TTC549 (cell line): ENCODE measurements around the gene NSD1.
"Not testable (repeated sequence)": the region's sequence is repeated elsewhere in the genome, so short reads cannot be mapped to it uniquely, and the experiment has no call there.

Experiments
- FAIRE-seq: peaks from 2 replicates; lab custom pipeline; 2012; peaks lifted over from hg19 to GRCh38; lab: Jason Lieb, UNC

Gene NSD1

DNA sequence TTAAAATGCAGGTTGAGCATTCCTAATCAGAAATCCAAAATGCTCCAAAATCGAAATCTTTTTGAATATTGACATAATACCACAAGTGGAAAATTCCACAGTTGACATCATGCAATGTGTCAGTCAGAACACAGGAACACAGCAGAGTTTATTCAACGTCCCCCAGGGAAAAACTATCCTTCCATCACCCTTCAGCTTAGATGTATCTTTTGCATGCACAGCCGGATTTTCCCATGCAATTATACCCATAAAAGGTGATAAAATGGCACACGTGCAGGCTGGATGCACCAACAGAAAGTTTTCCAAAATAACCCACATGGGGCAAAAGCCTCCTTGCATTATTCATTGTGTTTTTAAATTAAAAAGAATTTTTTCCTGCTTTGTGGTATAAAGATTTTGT, 98.8 kb downstream of the NSD1 start:
- no peak for FAIRE-seq

DNA sequence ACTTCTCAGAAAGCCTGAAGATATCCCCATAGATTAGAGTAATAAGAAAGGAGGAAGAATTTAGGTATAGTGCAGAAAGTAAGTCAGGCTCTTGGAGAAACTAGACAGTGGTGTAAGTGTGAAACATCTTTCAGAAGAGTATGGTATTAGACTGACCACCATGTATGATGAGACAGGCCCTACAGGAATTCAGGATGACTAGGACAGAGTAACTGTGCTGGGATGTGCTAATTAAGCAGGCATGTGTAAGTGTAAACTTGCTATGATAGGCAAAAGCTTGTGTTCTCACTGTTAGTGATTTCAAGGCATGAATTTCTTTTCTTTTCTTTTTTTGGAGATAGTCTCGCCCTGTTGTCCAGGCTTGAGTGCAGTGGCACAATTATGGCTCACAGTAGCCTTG, 99.2 kb downstream of the NSD1 start:
- FAIRE-seq, result no peak

DNA sequence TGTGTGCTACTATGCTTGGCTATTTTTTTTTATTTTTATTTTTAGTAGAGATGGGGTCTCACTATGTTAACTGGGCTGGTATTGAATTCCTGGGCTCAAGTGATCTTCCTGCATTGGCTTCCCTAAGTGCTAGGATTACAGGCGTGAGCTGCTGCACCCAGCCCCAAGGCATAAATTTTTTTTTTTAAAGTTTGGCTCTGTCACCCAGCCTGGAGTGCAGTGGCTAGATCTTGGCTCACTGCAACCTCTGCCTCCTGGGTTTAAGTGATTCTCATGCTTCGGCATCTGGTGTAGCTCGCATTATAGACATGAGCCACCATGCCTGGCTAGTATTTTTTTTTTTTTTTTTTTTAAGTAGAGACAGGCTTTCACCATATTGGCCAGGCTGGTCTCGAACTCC, 99.6 kb downstream of the NSD1 start:
- no peak for FAIRE-seq

DNA sequence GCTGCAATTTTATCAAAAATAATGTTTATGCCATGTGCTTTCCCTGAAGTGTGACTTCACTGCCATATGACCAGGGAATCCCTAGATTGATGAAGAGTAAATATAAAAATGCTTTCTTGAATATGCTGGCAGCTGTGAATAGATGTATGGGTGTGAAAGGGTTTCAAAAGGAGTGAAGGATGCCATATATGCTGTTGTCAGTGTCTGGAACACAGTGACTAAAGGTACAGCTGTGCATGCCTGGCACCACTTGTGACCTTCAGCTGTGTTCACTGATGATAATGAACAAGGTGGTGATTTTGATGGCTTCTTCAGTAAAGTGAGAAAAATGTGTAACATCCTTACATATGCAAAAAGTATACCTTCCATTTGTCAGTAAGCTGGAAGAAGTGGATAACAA, 100.2 kb downstream of the NSD1 start:
- no peak for FAIRE-seq

DNA sequence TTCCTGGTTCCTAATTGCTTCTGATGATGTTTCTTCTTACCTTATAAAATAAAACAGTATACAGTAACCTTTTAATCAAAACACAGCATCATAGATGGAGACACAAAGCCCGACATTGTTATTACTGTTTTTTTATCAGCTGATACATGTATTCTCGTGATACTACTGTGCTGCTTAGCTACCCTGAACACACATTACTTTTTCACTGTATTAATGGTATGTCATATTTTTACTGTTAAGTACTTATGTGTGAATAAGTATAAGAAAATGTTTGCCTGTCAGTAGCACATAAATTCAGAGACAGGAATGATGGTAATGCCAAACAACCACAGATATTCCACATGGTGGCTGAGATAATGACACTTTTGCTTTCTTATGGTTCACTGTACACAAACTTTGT, 101.3 kb downstream of the NSD1 start:
- FAIRE-seq, result no peak

DNA sequence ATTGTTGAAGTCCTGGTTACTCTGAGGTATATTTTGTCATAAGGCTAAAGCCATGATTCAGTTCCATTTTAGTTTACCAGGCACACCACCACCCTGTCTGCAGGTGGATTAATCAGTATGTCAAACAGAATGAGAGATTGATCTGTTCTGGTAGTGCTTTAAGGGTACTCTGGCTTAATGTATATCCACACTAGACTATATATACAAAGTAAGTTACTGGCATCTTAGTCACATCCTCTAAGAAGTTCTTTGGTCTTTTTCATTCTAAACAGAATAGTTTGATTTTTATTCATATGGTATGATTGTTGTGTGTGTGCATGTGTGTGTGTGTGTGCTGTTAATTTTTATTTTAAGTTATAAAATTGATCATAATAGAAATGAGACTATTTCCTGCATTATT, 108.2 kb downstream of the NSD1 start:
- FAIRE-seq, result no peak

DNA sequence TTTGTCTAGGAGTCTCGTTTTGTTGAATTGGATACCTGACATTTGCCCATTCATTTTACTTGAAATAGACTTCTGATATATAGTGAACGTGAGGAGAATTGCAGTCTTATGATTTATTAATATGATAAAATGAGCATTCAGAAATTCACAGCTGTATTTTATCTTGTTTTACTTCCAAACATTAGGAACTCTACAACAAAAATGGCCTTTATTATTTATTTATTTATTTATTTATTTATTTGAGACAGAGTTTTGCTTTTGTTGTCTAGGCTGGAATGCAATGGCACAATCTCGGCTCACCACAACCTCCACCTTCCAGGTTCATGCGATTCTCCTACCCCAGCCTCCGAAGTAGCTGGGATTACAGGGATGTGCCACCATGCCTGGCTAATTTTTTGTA, 108.7 kb downstream of the NSD1 start:
- FAIRE-seq, result no peak

DNA sequence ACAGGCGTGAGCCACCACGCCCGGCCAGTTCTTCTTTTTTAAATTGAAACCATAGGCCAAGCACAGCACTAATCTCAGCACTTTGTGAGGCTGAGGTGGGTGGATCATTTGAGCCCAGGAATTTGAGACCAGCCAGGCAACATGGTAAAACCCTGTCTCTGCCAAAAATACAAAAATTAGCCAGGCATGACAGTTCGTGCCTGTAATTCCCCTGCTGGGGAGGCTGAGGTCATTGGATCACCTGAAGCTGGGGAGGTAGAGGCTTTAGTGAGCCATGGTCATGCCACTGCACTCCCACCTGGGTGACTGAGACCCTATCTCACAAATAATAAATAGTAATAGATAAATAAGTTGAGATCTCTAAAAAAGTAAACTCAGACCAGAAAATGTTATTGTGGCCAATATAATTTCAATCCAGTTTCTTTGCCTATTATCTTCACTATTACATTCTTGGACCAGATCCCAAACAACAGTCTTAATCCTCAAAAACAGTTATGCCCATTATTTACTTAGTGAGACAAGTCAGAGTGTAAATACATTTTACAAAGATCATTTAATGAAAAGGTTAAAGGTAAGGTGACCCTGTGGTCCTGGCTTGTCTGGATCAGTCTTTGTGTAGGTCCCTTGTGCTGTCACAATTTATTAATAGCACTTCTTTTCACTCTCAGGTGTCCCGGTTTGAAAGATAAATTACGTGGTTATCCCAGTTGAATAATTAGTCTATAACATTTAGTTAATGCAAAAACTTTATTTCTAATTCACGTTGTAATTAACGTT, 116.4 kb downstream of the NSD1 start:
- FAIRE-seq, result no peak

DNA sequence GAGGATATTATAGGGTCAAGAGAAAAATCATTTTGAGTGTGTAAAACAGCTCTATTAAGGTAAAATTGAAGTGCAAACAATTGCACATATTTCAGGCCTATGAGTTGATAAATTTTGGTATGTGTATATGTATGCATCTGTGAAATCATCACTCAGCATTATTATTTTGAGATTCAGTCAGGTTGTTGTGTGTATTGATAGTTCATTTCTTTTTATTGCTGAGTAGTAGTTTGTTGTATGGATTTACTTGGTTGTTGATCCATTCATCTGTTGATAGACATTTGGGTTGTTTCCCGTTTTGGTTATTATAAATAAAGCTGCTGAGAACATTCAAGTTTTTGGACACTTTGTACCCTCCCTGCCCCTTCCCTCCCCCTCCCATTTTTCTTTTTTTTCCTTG, 119.7 kb downstream of the NSD1 start:
- FAIRE-seq, result no peak

DNA sequence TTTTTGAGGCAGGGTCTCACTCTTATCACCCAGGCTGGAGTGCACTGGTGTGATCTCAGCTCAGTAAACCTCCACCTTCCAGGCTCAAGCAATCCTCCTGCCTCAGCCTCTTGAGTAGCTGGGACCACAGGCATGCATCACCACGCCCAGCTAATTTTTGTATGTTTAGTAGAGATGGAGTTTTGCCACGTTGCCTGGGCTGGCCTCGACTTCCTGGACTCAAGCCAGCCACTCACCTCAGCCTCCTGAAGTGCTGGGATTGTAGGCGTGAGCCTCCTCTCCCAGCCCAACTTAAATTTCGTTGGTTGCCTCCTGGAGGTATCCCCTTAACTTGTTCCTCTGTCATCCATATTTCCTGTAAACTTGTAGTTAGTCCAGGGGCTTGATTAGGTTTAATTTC, 122.7 kb downstream of the NSD1 start:
- no peak for FAIRE-seq

DNA sequence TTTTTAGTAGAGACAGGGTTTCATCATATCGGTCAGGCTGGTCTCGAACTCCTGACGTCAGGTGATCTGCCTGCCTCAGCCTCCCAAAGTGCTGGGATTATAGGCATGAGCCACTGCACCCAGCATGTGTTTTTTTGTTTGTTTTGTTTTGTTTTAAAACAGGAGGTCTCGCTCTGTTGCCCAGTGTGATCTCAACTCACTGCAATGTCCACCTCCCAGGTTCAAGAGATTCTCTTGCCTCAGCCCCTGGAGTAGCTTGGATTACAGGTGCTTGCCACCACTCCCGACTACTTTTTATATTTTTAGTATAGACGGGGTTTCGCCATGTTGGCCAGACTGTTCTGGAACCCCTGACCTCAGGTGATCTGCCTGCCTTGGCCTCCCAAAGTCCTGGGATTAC, 125.1 kb downstream of the NSD1 start:
- FAIRE-seq, result not testable (repeated sequence)

DNA sequence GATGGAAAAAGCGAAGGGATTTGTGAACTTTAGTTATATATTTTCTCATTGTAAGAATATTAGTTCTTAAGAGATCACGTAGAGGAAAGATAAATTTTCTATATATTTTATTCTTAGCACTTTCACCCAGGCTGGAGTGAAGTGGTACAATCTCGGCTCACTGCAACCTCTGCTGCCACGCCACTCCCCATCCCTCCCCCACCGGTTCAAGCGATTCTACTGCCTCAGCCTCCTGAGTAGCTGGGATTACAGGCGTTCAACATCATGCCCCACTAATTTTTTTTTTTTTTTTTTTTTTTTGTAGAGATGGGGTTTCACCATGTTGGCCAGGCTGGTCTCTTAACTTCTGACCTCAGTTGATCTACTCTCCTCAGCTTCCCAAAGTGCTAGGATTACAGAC, 127.4 kb downstream of the NSD1 start:
- FAIRE-seq, result no peak

DNA sequence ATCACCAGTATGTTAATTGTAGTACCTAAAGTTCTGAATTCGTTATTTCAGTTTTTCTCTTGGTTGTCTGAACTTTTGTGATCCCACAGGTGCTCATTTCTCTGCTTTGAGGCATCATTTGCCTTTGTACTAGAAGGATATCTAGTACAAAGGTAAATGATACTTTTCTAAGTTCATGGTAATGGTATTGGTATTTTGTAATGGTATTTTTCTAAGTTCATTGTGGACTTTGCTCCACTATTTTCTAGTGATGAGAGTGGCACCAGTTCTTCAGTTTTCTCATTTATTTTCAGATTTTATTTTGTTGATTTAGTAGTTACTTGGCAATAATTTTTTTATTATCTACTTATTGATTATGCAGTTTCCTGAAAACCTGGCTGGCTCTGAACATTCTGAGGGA, 127.9 kb downstream of the NSD1 start:
- FAIRE-seq, result no peak

DNA sequence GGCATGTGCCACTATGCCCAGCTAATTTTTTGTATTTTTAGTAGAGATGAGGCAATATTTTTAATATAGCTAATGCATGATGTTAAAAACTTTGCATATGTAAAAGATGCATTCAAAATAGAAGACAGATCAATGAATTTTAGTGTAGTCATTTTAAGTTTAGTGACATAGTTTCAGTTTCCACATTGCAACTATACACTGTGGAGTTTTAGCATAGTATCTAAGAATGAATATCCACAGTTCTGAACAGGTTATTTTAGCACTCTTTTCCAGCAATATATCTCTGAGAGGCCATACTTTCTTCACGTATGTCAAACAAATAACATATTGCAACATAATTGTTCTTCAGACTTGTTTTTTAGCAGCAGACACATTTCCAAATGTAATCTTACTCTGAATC, 130.6 kb downstream of the NSD1 start:
- FAIRE-seq, result no peak

DNA sequence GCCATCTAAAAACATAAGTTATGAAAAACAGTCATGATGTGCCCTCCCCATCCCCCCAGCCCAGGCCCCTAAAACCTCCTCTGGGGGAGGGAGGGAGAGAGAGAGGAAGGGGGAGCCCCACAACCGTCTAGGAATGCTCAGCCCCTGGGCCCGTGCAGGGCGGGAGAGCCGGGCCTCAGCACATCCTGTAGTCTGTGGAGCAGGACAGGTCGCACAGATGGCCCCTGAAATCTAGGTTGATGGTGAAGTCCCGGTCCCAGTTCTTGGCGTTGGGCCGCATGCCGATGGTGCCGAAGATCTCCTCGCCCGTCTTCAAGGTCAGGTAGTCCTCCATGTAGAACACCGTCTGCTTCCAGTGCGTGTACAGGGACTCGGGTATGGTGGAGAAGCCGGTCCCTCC, 131.8 kb downstream of the NSD1 start:
- no peak for FAIRE-seq

DNA sequence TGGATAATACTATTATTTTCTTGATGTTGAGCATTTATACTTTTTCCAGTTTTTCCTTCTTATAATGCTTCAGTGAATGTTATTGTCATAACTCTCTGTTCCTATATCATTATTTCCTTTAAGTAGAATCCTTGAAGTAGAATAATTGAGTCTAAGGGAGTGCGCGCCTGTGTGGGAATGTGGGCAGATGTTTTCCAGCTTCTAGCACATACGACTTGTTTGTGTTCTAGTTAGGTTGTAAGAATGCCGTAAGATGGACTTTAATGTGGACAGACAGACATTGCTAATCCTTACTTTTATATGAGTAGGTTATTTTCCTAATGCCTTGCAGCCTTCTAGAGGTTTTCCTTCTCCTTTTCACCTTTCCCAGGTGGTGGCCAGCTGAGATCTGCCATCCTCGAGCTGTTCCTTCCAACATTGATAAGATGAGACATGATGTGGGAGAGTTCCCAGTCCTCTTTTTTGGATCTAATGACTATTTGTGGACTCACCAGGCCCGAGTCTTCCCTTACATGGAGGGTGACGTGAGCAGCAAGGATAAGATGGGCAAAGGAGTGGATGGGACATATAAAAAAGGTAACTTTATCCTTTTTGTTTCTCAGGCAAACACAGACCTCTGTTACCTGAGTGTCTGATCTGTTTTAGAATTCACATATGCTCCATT, 135.8 kb downstream of the NSD1 start:
- no peak for FAIRE-seq

DNA sequence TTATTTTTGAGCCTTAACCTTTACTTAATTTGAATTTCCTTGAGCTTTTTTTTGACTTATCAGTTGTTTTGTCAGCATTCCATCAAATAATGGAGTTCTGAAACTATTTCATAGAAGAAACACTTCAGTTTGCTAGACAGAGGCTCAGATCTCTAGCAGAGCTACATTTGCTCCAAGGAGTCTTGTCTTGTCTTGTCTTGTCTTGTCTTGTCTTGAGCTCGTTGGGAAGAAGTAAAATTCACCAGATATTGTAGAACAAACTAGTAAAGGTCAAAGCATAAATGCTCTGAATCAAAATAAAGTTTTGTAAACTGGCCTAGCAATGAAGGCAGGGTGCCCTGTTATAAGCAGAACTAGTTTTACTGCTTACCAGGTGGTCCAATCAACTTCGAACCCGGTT, 136.4 kb downstream of the NSD1 start:
- no peak for FAIRE-seq

DNA sequence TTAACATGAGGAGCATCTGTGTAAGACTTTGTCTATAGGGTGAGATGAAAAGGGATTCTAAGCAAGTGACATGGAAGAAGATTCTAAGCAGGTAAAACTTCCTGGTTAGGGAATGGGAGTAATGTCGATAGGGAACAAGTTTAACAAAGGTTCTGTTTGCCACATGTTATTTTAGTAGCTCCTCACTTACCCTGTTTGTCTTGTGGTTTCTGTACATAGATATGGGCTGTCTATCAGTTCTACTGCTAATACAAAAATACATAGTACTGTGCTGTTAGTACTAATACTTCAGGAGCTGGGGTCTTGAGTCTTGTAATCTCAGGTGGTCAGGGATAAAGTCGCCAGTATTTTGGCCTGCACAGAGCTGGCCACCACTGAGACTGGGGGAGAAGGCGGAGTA, 137.1 kb downstream of the NSD1 start:
- FAIRE-seq, result no peak

DNA sequence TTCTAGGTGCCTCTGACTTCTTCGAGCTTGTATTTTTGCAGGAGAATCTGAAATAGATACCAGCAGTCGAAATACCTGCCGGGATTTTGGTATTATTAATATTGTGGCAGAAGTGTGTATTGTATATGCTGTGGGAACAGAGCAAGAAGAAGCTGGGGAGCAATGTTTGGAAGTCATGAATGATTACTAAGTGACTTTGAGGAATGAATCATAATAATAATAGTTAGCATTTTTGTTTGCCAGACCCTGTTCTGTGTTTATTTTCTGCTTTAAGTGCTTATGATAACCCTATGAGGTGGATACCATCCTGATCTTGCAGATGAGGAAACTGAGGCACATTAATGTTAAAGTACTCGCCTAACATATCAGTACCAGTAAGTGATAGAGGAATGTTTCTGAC, 137.5 kb downstream of the NSD1 start:
- no peak for FAIRE-seq

DNA sequence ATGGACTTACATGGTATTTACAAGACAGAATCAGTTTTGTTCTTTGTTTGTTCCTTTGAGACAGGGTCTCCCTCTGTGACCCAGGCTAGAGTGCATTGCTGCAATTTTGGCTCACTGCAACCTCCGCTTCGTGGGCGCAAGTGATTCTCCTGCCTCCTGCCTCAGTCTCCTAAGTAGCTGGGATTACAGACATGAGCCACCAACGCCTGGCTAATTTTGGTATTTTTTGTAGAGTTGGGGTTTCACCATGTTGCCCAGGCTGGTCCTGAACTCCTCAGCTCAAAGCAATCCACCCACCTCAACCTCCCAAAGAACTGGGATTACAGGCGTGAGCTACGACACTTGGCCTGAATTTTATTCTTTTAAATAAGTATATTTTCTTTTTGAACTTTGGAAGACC, 142.3 kb downstream of the NSD1 start:
- no peak for FAIRE-seq

DNA sequence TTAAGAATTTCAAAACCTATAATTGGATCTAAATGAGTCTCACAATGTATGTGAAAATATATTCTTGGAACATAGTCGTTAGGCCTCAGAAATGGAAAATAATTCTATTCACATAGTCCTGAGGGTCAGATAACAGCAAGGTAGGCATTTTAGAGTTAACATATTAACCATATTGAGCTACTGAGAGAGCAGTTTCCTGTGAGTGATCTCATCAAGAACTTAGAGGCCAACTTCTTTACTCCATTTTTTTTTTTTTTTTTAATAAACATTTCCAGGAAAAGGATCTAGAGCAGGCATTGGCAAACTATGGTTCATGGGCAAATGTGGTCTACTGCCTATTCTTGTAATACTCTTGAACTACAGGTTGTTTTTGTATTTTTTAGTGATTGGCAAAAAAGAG, 143.3 kb downstream of the NSD1 start:
- no peak for FAIRE-seq

DNA sequence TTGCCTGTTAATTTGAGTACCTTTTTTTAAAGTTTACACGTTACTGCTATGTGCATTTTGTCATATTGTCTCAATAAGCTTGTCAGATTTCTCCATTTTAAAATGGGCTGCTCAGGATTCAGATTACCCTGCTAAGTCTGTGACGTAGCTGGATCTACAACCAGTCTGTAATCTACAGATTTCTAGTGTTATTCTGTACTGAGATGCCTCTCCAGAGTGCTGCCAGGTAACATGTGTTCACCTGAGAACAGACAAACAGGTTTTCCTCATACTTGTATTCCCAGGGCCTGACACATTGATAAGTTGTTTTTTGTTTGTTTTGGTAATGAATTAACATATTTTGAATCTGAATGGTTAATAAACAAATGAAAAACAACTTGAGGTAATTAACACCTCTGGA, 154.6 kb downstream of the NSD1 start:
- no peak for FAIRE-seq

DNA sequence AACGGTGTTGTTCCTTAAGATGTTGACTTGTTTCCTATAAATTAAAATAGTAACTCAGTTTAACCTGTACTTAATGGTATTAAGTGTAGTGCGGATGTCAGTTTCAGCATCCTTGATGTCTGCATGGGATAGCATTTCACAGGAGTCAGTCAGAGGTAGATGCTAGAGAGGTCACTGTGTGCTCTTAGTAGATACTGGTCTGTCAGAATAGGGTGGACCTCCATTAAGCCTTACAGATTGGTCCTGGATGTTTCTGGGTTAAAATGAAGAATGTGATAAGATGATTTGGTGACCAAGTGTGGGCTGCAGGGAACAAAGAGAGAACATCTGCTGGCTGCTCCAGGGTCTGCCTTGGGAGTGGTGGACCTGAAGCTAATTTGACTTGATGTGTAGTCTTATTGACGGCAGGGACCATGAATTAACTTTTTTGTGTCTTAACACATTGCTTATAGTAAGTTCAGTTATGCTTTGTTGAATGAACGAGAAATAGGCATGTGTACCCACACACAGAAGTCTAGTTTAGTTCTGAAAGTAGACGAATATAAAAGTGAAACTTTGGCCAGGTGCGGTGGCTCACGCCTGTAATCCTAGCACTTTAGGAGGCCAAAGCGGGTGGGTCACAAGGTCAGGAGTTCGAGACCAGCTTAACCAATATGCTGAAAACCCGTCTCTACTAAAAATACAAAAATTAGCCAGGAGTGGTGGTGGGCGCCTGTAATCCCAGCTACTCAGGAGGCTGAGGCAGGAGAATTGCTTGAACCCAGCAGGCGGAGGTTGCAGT, 157.4 kb downstream of the NSD1 start:
- no peak for FAIRE-seq

DNA sequence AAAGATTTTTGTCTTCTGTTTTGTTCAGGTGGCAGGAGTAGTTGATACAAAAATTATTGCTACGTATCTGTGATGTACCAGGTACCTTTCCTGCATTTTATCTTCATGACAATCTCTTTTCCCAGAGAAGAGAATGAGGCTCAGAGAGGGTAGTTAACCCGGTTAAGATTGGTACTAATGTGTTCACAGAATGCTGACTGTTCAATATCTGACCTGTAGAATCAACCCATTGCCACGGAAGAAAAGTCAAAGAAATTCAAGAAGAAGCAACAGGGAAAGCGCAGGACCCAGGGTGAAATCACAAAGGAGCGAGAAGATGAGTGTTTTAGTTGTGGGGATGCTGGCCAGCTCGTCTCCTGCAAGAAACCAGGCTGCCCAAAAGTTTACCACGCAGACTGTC, 158.2 kb downstream of the NSD1 start:
- FAIRE-seq, result no peak
